MCF 10A (cell line): ENCODE data around the gene FGGY. TPM values are rescaled to one million over a fixed set of nuclear protein-coding genes. Genes with fewer than 3 reads are reported as not detected.

ENCODE experiments used
- BruUV-seq: library from RNA; stranded (reverse); fragments of 400-500 nt; replicated peaks from 2 replicates; lab custom pipeline; 2021; lab: Mats Ljungman, UMichigan
- CTCF ChIA-PET: fragments of 300-600 bp; sonication (Branson Sonifier 250); formaldehyde crosslinking; extraction: SDS; loops from one replicate; lab custom pipeline; 2021; ENCODE audit warnings: antibody characterized with exemption, inconsistent platforms; lab: Yijun Ruan, JAX
- POLR2A ChIA-PET: fragments of 300-600, 350-650 bp; sonication (Branson Sonifier 250); formaldehyde crosslinking; extraction: SDS; loops from one replicate; lab custom pipeline; 2020; ENCODE audit warnings: antibody characterized with exemption, inconsistent platforms; lab: Yijun Ruan, JAX
- DNase-seq: peaks from one replicate; pipeline ENCODE4 v3.0.0-alpha.2; 2018; ENCODE audit not compliant: unreplicated experiment
- H3K27ac Mint-ChIP-seq: one replicate; pipeline ENCODE4 v1.8.0; 2022; ENCODE audit warnings: mild to moderate bottlenecking, low read depth, mixed read lengths; ENCODE audit not compliant: unreplicated experiment
- H3K27me3 Mint-ChIP-seq: one replicate; pipeline ENCODE4 v1.8.0; 2022; ENCODE audit warnings: mixed read lengths; ENCODE audit not compliant: insufficient read depth, unreplicated experiment
- H3K36me3 Mint-ChIP-seq: one replicate; pipeline ENCODE4 v1.8.0; 2022; ENCODE audit warnings: mild to moderate bottlenecking, moderate library complexity, mixed read lengths; ENCODE audit not compliant: insufficient read depth, unreplicated experiment
- H3K4me1 Mint-ChIP-seq: one replicate; pipeline ENCODE4 v1.8.0; 2022; ENCODE audit warnings: mixed read lengths; ENCODE audit not compliant: insufficient read depth, unreplicated experiment
- H3K4me3 Mint-ChIP-seq: one replicate; pipeline ENCODE4 v1.8.0; 2022; ENCODE audit warnings: mild to moderate bottlenecking, moderate library complexity, mixed read lengths; ENCODE audit not compliant: unreplicated experiment
- H3K9me3 Mint-ChIP-seq: one replicate; pipeline ENCODE4 v1.8.0; 2022; ENCODE audit warnings: mixed read lengths; ENCODE audit not compliant: unreplicated experiment
- intact Hi-C: fragments of 100-400 bp; cut with micrococcal nuclease; formaldehyde crosslinking; loops from 2 replicates; pipeline ENCODE4 v1.14.1; 2022
- total RNA-seq: library from RNA; stranded (reverse); gene quantifications from 2 replicates; pipeline ENCODE4 v1.2.3, GENCODE V29; 2022
- TF ChIP-seq, protein P1 (sequence below): fragments of 200-600 bp; IDR thresholded peaks from one replicate; pipeline ENCODE4 v1.8.0; 2022; ENCODE audit warnings: antibody characterized with exemption, mild to moderate bottlenecking; ENCODE audit not compliant: unreplicated experiment

Gene FGGY
- total RNA-seq, 1 experiment from 2014 or later: 10.6 TPM

DNA sequence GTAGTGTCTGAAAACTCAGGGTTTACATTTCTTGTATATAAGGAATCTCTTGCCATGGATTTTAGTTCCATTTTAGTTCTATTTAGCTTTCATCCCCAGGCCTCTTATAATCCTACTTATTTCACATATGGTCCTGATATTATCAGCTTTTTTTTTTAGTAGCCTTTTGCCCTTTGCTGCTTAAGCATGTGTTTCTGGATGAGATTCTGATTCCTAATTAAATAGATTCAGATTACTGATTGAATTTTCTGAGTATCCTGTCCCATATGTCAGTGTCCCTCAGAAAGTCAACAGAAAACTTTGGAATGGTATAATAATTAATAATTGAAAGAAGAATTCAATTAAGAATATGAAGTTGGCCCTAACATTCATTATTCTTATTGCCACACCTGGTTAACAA is 383.1 kb downstream of the FGGY start:
- no TSS peak for BruUV-seq
- intact Hi-C loops: no loop called here
- Mint-ChIP-seq H3K27me3 (no peaks in the 10 kb centered on the region), H3K4me3 (no peak overlapping the region), H3K9me3 (no peaks in the 10 kb centered on the region), H3K36me3 (no peaks in the 10 kb centered on the region), H3K27ac (no peak overlapping the region), H3K4me1 (peaks cover 19% of the 10 kb centered on the region)
- no peak for DNase-seq
- POLR2A ChIA-PET: interaction anchor here (0.6 to 1.2 kb wide), 4 partner anchors 119 to 898 kb away, joined by 3 to 4 read pairs (median 3); partner anchors contain the start of gene JUN
- TF ChIP-seq, protein P1, sequence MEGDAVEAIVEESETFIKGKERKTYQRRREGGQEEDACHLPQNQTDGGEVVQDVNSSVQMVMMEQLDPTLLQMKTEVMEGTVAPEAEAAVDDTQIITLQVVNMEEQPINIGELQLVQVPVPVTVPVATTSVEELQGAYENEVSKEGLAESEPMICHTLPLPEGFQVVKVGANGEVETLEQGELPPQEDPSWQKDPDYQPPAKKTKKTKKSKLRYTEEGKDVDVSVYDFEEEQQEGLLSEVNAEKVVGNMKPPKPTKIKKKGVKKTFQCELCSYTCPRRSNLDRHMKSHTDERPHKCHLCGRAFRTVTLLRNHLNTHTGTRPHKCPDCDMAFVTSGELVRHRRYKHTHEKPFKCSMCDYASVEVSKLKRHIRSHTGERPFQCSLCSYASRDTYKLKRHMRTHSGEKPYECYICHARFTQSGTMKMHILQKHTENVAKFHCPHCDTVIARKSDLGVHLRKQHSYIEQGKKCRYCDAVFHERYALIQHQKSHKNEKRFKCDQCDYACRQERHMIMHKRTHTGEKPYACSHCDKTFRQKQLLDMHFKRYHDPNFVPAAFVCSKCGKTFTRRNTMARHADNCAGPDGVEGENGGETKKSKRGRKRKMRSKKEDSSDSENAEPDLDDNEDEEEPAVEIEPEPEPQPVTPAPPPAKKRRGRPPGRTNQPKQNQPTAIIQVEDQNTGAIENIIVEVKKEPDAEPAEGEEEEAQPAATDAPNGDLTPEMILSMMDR: no peak
- CTCF ChIA-PET: interaction anchor here (0.6 to 2.3 kb wide), 3 partner anchors 25 to 184 kb away, joined by 3 to 6 read pairs (median 3); no protein-coding TSS in a partner anchor

GRCh38 chr1:59682396-59683080 is 385.6 kb downstream of the FGGY start:
- POLR2A ChIA-PET: interaction anchor here (0.9 kb wide), 1 partner anchor 10 kb away, joined by 5 read pairs; no protein-coding TSS in a partner anchor

GRCh38 chr1:59683197-59683596 is 386.3 kb downstream of the FGGY start:
- Mint-ChIP-seq H3K9me3 (no peaks in the 10 kb centered on the region), H3K4me3 (no peak overlapping the region), H3K4me1 (peaks cover 8% of the 10 kb centered on the region), H3K27ac (no peak overlapping the region), H3K36me3 (no peaks in the 10 kb centered on the region), H3K27me3 (no peaks in the 10 kb centered on the region)
- ChIA-PET CTCF (interaction anchor here (1.0 kb wide), 1 partner anchor 78 kb away, joined by 3 read pairs; no protein-coding TSS in a partner anchor), POLR2A (no interaction called here)
- BruUV-seq: no TSS peak
- TF ChIP-seq, protein P1: no peak
- intact Hi-C loops: no loop called here
- no peak for DNase-seq

More at GRCh38 chr1:59682396-59683080, 385.6 kb downstream of the FGGY start:
- no peaks in the 10 kb centered on the region for H3K9me3 Mint-ChIP-seq
- no peaks in the 10 kb centered on the region for H3K27me3 Mint-ChIP-seq
- TF ChIP-seq, protein P1: no peak
- no peak for DNase-seq
- H3K4me1 Mint-ChIP-seq: peaks cover 13% of the 10 kb centered on the region
- CTCF ChIA-PET: no interaction called here
- intact Hi-C loops: no loop called here
- no peak overlapping the region for H3K4me3 Mint-ChIP-seq
- H3K27ac Mint-ChIP-seq: no peak overlapping the region
- no peaks in the 10 kb centered on the region for H3K36me3 Mint-ChIP-seq
- no TSS peak for BruUV-seq

DNA sequence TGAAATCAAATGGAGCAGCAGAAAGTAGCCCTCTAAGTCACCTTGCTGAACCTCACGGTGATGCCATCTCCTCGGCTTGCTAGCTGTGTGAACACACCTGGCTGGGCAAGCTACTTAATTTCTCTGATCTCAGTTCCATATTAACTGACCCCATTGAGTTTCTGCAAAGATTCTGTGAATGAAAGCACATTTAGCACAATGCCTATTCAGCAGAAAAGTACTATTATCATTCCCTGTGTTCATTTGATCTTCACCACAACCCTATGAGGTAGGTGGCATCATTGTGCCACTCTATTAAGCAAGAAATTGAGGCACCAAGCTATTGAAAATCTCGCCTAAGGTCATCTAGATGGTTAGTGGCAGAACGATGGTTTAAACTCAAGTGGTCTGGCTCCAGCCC is 387.8 kb downstream of the FGGY start:
- no peak overlapping the region for H3K4me3 Mint-ChIP-seq
- no peaks in the 10 kb centered on the region for H3K36me3 Mint-ChIP-seq
- POLR2A ChIA-PET: interaction anchor here (1.6 kb wide), 1 partner anchor 10 kb away, joined by 5 read pairs; no protein-coding TSS in a partner anchor
- H3K4me1 Mint-ChIP-seq: no peaks in the 10 kb centered on the region
- TF ChIP-seq, protein P1: no peak
- no peaks in the 10 kb centered on the region for H3K9me3 Mint-ChIP-seq
- H3K27ac Mint-ChIP-seq: no peak overlapping the region
- CTCF ChIA-PET: interaction anchor here (1.0 to 1.9 kb wide), 4 partner anchors 10 to 317 kb away, joined by 3 to 9 read pairs (median 4); no protein-coding TSS in a partner anchor
- no peak for DNase-seq
- intact Hi-C loops: no loop called here
- BruUV-seq: no TSS peak
- H3K27me3 Mint-ChIP-seq: no peaks in the 10 kb centered on the region
